Fibroblast of the conjunctiva (primary cell): ENCODE data around the gene CDYL.

Experiments
- DNase-seq: peaks from one replicate; pipeline ENCODE4 v3.0.0-alpha.2; 2010; ENCODE audit warnings: low read depth

CDYL gene

DNA sequence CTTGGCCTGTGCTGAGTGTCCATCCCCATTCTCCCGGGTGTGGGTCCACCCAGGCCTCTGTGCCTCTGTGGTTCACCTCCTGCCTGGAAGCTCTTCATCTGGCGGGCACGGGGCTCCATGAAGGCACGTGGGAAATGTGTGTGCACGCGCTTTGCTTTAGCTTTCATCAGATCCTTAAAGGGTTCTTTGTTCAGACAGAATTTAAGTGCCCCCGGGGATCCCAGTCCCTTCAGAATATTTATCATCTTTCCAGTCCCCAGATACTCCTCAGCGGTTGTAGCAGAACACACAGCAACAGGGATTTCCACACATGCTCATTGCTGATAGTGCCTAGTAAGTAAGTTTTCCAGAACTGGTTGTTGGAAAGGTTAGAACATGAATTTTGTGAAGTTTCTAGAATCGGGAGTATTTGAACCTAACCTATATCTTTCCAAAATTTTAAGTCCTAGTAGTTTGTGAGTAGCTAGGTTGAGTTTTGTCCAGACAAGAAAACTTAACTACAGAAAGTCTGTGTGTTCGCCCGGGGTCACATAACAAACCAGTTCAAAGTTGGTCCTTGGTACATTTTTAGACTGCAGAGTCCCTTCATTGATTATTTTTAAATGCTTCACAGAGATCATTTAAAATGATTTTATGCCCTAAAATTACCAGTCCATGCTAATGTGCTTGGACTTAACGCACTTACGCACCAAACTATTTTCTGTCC is 159.9 kb downstream of the CDYL start:
- no peak for DNase-seq

DNA sequence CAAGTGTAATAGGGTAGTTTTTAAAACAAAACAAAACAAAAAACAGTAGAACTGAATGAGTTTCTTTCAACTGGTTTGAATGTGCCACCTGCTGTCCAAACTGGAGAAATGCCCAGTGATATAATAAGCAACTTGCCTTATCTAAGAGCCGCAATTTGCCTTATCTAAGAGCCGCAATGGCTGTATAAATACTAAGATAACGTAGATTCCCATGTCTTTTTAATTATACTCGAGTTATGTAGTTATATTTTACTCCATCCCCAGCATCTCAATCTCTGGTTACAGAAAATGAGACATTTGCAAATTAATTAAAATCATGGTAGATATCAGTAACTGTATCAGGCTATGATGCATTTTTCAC is 160.5 kb downstream of the CDYL start:
- DNase-seq: peak; percentile 59

DNA sequence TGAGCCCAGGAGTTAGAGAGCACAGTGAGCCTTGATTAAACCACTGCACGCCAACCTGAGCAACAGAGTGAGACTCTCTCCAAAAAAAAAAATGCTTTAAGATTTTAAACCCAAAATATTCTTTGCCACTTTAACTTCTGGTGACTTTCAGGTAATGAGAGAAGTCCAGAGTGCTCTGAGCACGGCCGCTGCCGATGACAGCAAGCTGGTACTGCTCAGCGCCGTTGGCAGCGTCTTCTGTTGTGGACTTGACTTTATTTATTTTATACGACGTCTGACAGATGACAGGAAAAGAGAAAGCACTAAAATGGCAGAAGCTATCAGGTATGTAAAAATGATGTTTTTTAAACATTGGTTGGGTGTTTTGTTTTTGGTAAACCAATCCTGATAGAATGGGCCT is 161.2 kb downstream of the CDYL start:
- DNase-seq: no peak

DNA sequence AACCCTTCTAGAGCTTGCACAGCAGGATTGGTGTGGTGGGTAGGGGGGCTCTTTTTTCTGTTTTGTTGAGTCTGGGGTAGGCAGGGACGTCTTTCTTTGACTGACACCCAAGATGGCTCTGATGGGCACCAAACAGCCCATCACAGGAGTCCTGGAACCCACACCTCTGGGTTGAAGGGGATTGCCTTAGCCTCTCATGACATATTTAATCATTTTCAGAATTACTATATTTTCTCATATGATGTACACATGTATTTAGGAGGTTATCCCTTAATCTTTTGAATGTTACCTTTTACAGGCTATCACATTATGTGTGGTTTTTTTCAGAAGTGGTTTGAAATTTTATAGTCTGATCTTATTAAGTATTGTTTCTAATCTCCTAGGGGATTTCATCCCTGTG is 163.0 kb downstream of the CDYL start:
- no peak for DNase-seq

DNA sequence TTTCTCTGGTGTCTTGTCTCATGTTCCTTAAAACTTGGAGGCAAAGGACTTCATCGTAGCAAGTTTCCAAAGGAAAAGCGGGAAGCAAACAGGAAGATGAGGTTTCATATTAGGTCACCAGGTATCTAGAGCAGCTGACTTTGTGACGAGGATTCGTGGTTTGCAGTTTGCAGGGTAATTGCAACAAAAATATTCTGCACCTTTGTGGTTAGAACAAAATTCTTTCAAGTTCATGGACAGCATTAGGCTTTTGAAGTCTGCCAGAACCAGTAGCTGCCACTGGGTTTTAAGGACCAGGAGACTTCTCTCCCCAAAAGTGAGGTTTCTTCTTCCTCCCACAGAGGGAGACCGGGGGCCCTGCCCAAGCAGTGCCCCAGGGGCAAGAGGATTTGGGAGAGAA is 164.2 kb downstream of the CDYL start:
- DNase-seq: no peak

DNA sequence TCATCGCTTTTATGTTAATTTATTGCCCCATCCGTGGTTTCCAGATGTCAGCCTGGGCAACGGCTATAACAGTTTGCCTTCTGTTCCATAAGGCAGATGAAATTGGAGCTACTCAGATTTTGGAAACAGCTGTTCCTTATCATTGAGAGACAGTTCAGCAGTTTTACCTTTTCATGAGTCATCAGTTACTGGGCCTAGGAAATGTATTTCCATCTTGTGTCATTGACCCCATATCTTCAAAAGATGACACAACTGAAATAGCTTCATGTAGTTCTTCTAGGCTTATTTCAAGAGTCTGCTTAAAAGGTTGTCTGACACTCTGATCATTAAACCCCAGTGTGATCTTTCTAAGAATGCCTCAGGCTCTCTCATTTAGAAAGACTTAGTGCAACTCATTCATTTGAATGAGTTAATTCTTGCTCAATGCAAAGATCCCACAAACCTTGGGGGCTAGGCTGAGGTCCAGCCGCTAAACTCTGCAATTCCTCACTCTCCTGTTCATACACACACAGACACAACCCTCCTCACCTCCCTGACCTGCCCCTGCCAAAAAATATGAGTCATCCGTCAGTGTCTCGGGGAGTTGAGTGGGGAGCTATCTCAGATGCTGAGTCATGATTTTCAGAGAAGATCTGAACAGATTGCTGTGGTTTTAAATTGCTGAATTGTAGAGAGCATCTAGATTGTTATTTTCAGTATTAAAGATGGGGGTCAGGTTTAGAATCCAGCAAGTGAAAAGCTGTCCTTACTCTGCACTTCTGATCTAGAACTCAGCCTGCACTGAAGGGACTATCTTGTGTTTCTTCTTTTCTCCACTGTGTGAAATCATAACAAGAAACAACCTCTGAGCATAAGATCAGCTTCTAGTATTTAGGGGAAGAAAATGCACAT is 165.8 kb downstream of the CDYL start:
- peak; percentile 93 for DNase-seq

DNA sequence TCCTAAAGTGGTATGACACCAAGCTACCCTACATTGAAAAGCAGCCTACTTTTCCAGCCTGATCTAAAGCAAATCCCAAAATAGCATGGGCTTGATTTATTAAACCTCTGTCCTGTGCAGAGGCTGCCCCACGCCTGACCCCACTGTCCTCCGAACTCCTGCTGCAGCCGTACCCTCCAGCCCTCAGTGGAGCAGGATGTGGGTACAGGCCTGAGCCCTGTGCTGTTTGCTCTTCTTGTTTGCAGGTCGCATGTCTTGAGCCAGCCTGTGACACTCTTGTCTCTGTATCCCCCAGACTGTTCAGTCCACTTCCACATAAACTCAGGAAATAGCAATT is 166.4 kb downstream of the CDYL start:
- DNase-seq: no peak

DNA sequence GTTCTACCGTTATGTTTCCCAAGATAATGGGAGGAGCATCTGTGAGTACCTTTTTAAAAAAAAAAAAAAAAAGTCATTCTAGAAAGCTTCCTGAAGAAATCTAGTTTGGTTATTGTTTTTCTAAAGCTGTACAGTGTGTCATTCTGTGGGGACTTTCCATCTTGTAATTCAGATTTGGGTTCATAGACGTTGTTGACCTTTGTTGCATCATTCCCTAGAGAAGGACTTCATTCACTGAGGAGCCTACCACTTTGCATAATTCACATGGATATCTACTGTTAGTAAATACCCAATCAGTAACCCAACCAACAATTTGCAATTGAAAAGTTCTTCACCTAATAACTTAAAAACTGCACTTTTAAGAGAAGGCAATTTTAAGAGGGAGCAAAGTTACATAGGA is 167.5 kb downstream of the CDYL start:
- no peak for DNase-seq

DNA sequence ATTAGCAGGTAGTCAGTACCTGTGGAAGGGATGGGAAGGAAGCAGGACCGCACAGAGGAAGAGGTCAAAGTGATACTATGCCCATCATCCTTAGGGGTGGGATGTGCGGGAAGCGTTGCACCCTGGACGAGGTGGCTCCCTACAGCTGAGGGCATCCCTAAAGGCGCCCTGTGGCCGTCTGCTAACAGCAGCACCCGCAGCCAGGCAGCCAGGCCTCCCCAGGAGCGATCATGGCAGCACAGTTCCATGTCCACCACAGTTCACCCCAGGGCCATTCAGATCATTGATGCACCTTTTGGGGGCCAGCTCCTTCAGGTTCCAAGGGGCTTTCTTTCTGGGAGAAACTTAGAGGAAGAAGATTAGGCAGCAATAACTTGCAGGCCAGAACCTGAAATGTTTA is 168.1 kb downstream of the CDYL start:
- no peak for DNase-seq

DNA sequence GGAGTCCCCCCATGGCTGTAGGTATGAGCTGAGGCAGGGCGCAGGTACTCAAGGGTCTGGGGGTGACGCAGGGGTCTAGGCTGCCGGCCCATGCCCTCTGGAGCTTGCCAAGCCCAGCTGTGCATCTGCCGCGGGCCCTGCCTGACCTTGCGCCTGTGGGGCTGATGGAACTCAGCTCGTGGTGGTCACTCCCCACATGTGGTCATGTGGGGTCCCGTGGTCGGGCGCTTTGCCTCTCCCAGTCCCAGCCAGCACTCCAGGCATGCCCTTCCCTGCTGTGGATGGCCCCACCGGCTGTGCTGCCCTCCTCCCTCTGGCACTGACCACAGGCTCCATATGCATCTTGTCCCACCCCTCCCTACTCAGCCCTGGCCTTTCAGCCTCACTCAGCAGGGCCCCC is 170.3 kb downstream of the CDYL start:
- DNase-seq: no peak

DNA sequence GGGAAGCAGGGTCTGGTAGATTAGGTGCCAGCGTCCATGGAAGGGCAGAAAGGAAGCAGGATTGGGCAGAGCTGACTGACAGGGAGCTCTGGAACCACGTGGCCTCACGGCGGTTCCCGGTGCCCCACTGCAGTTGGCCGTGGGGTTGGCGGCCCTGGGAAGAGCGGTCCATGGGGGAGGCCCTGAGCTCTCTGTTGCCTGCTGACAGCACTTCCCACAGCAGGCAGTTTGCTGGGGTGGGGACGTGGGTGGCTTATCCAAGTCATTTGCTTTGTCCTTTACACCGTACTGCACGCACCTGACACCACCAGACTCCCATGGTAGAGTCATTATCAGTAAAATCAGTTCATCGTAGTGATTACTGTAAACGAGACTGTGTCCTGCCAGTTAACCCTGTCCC is 171.5 kb downstream of the CDYL start:
- no peak for DNase-seq

DNA sequence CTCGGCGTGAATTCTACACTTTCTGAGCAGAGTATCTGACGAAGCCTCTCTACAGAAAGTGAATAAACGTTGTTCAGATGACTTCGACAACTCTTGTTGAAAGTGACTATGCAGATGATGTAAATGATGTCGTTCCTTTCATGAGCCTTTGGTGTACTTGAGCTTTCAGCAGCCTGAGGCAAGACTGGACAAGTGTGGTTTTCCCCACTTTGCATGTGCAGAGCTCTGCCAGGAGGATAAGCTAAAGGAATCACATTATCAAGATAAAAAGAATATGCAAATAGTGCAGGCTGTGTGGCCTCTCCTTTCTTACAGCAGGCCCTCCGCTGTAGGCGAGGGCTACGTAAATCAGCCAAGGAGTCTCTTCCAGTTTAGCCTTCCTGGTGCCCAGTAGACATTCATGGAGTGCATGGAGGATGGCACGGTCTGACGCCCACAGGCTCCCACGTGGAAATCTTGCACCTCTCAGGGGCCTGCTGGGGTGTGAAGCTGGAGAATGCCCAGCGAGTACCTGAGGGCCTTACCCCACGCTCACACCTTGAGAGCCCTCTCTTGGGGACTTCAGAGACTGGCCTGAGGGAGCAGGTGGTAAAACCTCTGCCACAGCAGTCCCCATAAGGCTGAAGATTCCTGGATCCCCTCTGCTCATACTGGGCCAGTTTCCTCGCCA is 172.7 kb downstream of the CDYL start:
- no peak for DNase-seq

DNA sequence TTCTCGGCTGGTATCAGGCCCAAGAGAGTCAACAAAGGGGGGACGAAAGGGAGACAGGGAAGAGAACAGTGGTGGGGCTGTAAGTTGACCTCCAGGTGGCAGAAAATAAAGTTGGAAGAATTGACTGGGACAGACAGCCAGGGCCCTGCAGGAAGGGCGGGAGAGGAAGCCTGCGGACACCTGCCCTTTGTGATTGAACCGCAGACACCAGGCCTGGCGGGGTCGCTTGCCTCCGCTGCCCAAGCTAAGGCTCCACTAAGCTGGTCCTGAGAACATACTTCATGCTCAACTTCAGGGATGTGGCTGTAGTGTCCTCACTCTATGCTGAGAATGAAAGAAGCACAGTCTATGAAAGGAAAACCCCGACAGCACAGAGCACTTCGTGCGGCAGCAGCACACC is 173.9 kb downstream of the CDYL start:
- no peak for DNase-seq

DNA sequence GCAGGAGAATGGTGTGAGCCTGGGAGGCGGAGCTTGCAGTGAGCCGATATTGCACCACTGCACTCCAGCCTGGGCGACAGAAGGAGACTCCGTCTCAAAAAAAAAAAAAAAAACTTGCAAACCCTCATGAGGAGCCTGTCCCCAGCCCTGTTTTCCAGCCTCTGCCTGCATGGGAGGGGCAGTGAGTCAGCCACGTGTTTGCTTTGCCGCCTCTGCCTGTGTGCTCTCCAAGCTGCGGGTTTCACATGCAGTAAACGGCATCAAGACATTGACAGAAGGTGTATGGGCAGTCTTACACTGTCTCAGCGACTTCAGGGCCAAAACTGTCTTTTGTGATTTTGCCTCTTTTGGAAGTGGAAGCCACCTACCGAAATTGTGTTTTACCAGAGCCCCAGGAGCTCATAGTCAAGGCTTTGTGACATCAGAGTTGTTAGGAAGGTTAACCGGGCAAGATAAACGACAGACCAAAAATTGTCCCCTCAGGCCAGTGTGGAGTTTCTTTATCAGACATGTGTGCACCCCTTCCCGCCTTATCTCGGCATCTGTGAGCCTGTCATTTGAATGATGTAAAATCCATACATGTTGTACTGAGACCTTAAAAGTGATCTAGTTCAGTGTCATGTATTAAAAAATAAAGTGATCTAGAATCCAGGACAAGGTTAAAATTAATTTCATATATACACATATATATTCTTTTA is 174.8 kb downstream of the CDYL start:
- DNase-seq: no peak

DNA sequence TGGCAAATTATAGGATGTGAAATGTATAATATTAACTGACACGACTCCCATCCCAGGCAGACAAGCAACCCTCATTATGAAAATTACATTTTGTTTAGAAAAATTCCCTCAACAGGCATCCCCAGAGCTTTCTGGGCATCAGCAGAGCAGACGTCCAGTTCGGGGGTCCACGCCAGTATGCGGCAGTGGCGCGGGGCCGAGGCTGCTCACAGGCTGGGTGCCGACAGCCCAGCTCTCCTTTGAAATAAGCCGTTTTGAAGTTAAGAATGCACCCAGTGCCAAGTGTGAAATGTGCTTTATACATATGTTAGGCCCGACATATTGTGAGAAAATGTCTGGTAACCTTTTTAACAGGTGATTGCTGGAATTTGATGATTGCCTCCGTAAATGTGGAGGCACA is 177.2 kb downstream of the CDYL start:
- DNase-seq: no peak

DNA sequence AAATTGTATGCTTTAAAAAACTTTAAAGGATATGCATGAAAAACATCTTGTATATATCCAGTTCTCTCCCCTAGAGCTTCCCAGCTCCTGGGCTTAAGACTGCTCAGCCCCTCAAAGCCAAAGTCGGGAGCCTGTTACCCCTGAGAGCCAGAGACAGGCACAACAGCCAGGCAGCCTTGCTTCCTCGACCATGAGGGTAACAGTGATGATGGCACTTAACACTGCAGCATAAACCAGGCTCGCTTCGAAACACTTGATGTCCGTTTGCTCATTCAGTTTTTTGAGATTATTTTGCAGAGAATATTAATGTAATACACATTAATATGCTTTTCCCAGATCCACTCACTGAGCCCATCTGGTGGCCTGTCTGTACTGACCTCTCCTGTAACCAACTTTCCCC is 180.4 kb downstream of the CDYL start:
- no peak for DNase-seq

DNA sequence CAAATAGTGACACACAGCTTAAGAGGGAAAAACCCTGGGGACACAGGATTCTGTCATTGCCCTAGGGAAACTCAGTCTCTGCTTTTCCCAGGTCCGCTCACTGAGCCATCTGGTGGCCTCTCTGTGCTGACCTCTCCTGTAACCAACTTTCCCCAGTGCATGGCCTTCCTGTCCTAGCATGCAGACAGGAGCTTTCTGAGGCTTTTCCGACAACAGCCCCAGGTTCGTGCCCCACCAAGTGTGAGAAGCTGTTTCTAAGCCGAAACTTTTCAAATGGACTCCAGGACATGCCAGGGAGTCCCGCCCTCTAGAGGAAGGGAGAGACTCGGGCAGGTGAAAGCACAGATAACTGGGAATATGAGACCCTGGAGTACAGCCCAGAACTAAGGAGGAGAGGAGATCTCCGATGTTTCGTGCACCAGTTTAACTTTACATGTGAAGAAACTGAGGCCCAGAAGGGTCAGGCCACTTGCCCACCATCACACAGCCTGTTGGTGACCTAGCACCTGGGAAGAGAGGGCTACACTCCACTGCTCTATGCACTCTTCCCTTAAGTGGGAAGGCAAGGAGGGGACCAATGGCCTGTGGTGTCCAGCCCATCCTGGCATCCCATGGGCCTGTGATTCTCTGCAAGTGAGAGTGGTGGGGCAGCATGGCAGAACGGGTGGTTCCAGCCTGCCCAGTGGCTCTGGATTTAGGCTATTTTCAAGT is 181.5 kb downstream of the CDYL start:
- DNase-seq: no peak

DNA sequence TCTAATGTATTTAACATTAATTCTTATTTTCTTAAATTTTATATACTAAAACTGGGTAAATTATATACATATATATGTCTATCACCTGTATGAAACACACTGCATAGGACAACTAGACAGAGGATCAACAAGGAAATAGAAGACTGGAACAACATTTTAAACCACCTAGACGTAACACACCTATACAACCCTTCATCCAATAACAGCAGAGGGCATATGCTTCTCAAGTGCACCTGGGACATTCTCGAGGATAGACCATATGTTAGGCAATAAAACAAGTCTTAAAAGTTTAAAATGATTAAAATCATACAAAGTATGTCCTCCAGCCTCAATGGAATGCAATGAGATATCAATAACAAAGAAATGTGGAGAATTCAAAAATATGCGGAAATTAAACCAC is 182.4 kb downstream of the CDYL start:
- no peak for DNase-seq

DNA sequence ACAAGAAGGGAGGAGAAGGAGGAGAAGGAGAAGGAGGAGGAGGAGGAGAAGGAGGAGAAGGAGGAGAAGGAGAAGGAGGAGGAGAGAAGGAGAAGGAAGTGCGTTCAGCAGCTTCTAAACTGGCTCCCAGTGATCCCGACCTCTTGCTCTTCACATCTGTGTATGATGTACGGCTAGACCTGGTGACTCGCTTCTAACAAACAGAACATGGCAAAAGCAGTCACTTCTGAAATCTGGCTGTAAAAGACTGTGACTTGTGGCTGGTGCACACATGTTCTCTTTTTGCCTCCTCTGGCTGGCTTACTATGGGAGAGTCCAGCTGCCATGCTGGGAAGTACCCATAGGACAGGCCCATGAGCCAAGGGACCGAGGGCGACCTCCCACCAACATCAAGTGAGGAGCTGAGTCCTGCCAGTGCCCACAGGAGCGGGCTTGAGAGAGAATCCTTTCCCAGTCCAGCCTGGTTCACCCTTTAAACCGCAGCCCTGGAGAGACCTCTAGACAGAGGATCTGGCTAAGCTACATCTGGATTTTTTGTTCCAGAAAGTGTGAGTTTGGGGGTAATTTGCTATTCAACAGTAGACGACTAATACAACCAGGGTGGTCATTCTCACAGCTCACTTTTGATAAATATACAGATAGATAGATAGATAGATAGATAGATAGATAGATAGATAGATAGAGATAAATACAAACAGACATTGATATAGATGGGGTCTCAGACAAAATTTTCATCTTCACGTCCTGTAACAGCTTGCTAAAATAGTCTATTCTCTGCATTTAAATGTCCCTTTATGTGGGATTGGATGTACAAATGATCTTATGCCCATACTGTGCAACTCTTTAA is 185.3 kb downstream of the CDYL start:
- DNase-seq: no peak

DNA sequence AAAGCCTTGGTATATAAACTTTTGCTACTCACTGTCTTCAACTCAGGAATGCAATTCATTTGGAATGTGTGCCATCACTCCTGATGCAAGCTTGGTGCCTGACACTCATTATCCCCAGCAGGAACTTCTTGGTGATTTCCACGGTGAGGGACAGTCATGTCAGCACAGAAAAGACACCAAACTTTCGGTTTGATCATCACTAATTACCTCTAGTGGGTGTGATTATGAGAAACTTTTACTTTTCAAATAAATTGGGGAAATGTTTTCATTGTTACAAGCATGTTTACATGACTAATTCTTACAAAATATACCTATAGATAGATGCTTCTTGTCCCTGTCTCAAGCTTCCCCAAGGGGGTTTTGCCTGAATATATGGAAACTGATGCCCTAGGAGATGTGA is 186.7 kb downstream of the CDYL start:
- no peak for DNase-seq
